Measurements from ENCODE around the gene TMEM11.

Gene TMEM11

DNA sequence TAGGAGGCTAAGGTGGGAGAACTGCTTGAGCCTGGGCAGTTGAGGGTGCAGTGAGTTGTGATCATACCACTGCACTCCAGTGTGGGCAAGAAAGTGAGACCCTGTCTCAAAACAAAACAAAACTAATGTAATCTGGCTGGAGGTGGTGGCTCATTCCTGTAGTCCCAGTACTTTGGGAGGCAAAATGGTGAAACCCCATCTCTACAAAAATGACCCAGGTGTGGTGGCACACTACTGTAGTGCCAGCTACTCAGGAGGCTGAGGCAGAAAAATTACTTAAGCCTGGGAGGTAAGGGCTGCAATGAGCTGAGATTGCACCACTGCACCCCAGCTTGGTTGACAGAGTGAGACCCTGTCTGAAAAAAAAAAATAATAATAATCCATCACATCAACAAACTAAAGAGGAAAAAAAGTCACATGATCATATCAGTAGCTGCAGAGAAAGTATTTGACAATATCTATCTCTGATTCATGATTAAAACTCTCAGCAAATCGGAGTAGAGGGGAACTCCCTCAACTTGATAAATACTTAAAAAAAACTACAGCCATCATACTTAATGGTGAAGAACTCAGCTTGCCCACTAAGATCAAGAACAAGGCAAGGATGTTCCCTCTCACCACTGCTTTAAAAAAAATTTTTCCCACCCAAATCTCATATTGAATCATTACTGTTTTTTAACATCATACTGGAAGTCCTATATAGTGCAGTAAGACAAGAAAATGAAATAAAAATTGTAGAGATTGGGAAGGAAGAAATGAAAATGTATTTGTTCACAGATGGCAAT lies 56.2 kb downstream of the TMEM11 start:
- no peak for DNase-seq

DNA sequence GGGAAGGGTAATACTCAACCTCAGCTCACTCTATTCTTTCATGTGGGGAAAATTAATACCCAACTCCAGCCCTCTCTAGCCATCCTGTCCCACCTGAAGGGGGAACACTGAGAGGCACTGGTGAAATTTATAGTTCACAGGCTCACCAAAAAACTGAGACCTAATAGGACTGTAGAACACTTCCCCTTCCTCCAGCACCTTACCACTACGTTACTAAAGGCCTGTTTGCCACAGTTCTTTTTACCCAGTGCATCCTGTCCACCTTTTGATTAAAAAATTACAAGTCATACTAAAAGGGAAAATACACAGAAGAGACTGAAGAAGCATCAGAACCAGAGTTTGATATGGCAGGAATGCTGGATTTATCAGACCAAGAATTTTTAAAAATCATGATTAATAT lies 61.2 kb downstream of the TMEM11 start:
- no peak for DNase-seq

DNA sequence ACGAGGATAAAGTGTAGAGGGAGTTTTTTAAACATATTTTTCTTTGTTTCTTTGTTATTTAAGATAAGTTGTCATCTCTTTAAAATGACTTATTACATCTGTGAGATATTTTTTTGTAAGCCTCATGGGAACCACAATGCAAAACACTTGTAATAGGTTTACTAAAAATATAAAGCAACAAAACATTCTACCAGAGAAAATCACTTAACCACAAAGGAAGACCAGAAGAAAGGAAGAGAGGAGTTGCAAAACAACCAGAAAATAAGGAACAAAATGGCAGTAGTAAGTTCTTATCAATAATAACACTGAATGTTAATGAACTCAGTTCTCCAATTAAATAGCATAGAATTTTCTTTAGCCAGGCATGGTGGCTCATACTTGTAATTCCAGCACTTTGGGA lies 64.3 kb downstream of the TMEM11 start:
- DNase-seq: no peak

Data from NCI-H1694 treated with DMSO at 0.1 percent for 48 hours (cell line).